CD4-positive, alpha-beta memory T cell (primary cell): ENCODE measurements around the gene GOLGA3. TPM values are rescaled to one million over a fixed set of nuclear protein-coding genes. Genes with fewer than 3 reads are reported as not detected.

Experiments
- CTCF ChIA-PET: fragments of 350-600 bp; sonication (Branson Sonifier 250); formaldehyde crosslinking; loops from one replicate; lab custom pipeline; 2021; ENCODE audit warnings: inconsistent platforms; ENCODE audit not compliant: partially characterized antibody; lab: Charles Lee
- POLR2A ChIA-PET: fragments of 350-600 bp; sonication (Branson Sonifier 250); formaldehyde crosslinking; loops from one replicate; lab custom pipeline; 2021; ENCODE audit not compliant: partially characterized antibody; lab: Charles Lee
- DNase-seq, 5 donors: peaks; one replicate each; pipeline versions ENCODE4 v3.0.0 to v3.0.0-alpha.2; 2020 to 2022; ENCODE audit warnings: mixed read lengths in 1 of 5
- H3K27ac ChIP-seq: one replicate; pipeline ENCODE4 v1.7.0; 2013; ENCODE audit warnings: low read depth, low read length
- H3K27me3 ChIP-seq: 2 replicates; pipeline ENCODE4 v1.7.0; 2013; ENCODE audit warnings: mild to moderate bottlenecking, low read length, moderate library complexity; ENCODE audit not compliant: insufficient read depth
- H3K36me3 ChIP-seq: 2 replicates; pipeline ENCODE4 v1.7.0; 2013; ENCODE audit warnings: mild to moderate bottlenecking, low read length, moderate library complexity; ENCODE audit not compliant: insufficient read depth
- H3K4me1 ChIP-seq: 2 replicates; pipeline ENCODE4 v1.7.0; 2013; ENCODE audit warnings: mild to moderate bottlenecking, low read length, moderate library complexity; ENCODE audit not compliant: insufficient read depth
- H3K4me3 ChIP-seq, 2 donors: one replicate each; pipeline ENCODE4 v1.7.0; 2013; ENCODE audit warnings: low read length in 2 of 2, mild to moderate bottlenecking in 1 of 2
- H3K9me3 ChIP-seq, 2 donors: one replicate each; pipeline ENCODE4 v1.7.0; 2013; ENCODE audit warnings: low read length in 2 of 2, control low read depth in 1 of 2; ENCODE audit not compliant: control insufficient read depth in 1 of 2
- H3K27ac Mint-ChIP-seq, 7 donors: one replicate each; pipeline ENCODE4 v1.8.0; 2020 to 2021; ENCODE audit warnings: mixed read lengths in 7 of 7, mild to moderate bottlenecking in 6 of 7, inconsistent platforms in 3 of 7, moderate library complexity in 3 of 7
- H3K27me3 Mint-ChIP-seq, 2 donors: one replicate each; pipeline ENCODE4 v1.8.0; 2020 to 2021; ENCODE audit warnings: mixed read lengths in 2 of 2
- H3K36me3 Mint-ChIP-seq, 2 donors: one replicate each; pipeline ENCODE4 v1.8.0; 2020 to 2021; ENCODE audit warnings: mixed read lengths in 2 of 2, inconsistent platforms in 1 of 2, mild to moderate bottlenecking in 1 of 2
- H3K4me1 Mint-ChIP-seq, 4 donors: one replicate each; pipeline ENCODE4 v1.8.0; 2020 to 2021; ENCODE audit warnings: mixed read lengths in 4 of 4, mild to moderate bottlenecking in 1 of 4
- H3K4me3 Mint-ChIP-seq, 8 donors: one replicate each; pipeline ENCODE4 v1.8.0; 2020 to 2021; ENCODE audit warnings: mixed read lengths in 8 of 8, mild to moderate bottlenecking in 7 of 8, moderate library complexity in 6 of 8, inconsistent platforms in 3 of 8
- H3K9me3 Mint-ChIP-seq, 8 donors: one replicate each; pipeline ENCODE4 v1.8.0; 2020 to 2021; ENCODE audit warnings: mixed read lengths in 8 of 8, mild to moderate bottlenecking in 5 of 8, inconsistent platforms in 3 of 8, moderate library complexity in 1 of 8
- intact Hi-C: fragments of 100-400 bp; cut with micrococcal nuclease; formaldehyde crosslinking; loops from one replicate; pipeline ENCODE4 v1.15.1; 2023
- polyA plus RNA-seq, 2 donors: library from polyadenylated mRNA; unstranded; fragments of 300-500 nt; fragmentation: Illumina TruSeq; gene quantifications; one replicate each; pipeline ENCODE4 v1.2.3, GENCODE V29; 2021
- total RNA-seq, 2 experiments: library from RNA; stranded (reverse); gene quantifications; one replicate each; pipeline ENCODE4 v1.2.3, GENCODE V29; 2021

GOLGA3 gene
- total and polyA plus RNA-seq, 4 experiments from 2014 or later = 0.35 to 67.6 (median 38.3) TPM

- H3K27ac Mint-ChIP-seq = peak overlapping the region in 2 of 7 donors; percentile 14 to 68
- CTCF ChIA-PET = interaction anchor here (1.0 kb wide), 1 partner anchor 12 kb away, joined by 3 read pairs; no protein-coding TSS in a partner anchor
Measured at GRCh38 chr12:132773077-132773955, 55.4 kb downstream of the GOLGA3 start.

GRCh38 chr12:132772606-132773005 is 56.1 kb downstream of the GOLGA3 start:
- no peak overlapping the region for H3K27ac ChIP-seq

More at GRCh38 chr12:132773077-132773955, 55.4 kb downstream of the GOLGA3 start:
- Histone ChIP-seq H3K27me3 (no peaks in the 10 kb centered on the region), H3K4me1 (peaks cover 14% of the 10 kb centered on the region), H3K36me3 (peaks cover 31% of the 10 kb centered on the region), H3K4me3 (no peak overlapping the region), H3K9me3 (no peaks in the 10 kb centered on the region), H3K27ac (no peak overlapping the region)
- no peaks in the 10 kb centered on the region for H3K9me3 Mint-ChIP-seq
- no peaks in the 10 kb centered on the region for H3K27me3 Mint-ChIP-seq
- no peak overlapping the region for H3K4me3 Mint-ChIP-seq
- DNase-seq = no peak
- H3K36me3 Mint-ChIP-seq = peaks cover 19 to 45% of the 10 kb centered on the region in 2 donors
- intact Hi-C loops = no loop called here
- POLR2A ChIA-PET = interaction anchor here (0.9 to 1.9 kb wide), 2 partner anchors 11 to 56 kb away, joined by 4 to 5 read pairs; partner anchors contain the start of gene GOLGA3
- peaks cover 8 to 35% (median 17%) of the 10 kb centered on the region in 4 donors for H3K4me1 Mint-ChIP-seq

GRCh38 chr12:132771126-132771838 is 57.4 kb downstream of the GOLGA3 start:
- ChIA-PET POLR2A (interaction anchor here (1.4 kb wide), 1 partner anchor 9 kb away, joined by 6 read pairs; no protein-coding TSS in a partner anchor), CTCF (interaction anchor here (1.2 kb wide), 1 partner anchor 50 kb away, joined by 4 read pairs; no protein-coding TSS in a partner anchor)
- DNase-seq = peak; percentile 21 to 78 (median 58)
- Mint-ChIP-seq H3K27me3 (no peaks in the 10 kb centered on the region), H3K4me3 (peak overlapping the region in 6 of 8 donors; percentile 17 to 75 (median 47)), H3K36me3 (peaks cover 19 to 31% of the 10 kb centered on the region in 2 donors), H3K27ac (peak overlapping the region; percentile 64 to 96 (median 78)), H3K9me3 (no peaks in the 10 kb centered on the region), H3K4me1 (peaks cover 12 to 40% (median 22%) of the 10 kb centered on the region in 4 donors)
- peaks cover 15% of the 10 kb centered on the region for H3K36me3 ChIP-seq
- H3K27ac ChIP-seq = peak overlapping the region; percentile 25
- intact Hi-C loops = no loop called here
- H3K4me3 ChIP-seq = no peak overlapping the region
- no peaks in the 10 kb centered on the region for H3K27me3 ChIP-seq
- H3K9me3 ChIP-seq = no peaks in the 10 kb centered on the region
- H3K4me1 ChIP-seq = peaks cover 16% of the 10 kb centered on the region

More at GRCh38 chr12:132772606-132773005, 56.1 kb downstream of the GOLGA3 start:
- peaks cover 10 to 40% (median 20%) of the 10 kb centered on the region in 4 donors for H3K4me1 Mint-ChIP-seq
- H3K4me1 ChIP-seq = peaks cover 16% of the 10 kb centered on the region
- intact Hi-C loops = no loop called here
- no peak overlapping the region for H3K4me3 ChIP-seq
- peaks cover 19 to 41% of the 10 kb centered on the region in 2 donors for H3K36me3 Mint-ChIP-seq
- no peak overlapping the region for H3K4me3 Mint-ChIP-seq
- H3K27me3 ChIP-seq = no peaks in the 10 kb centered on the region
- H3K9me3 Mint-ChIP-seq = no peaks in the 10 kb centered on the region
- no peak overlapping the region for H3K27ac Mint-ChIP-seq
- POLR2A ChIA-PET = no interaction called here
- H3K27me3 Mint-ChIP-seq = no peaks in the 10 kb centered on the region
- DNase-seq = no peak
- no peaks in the 10 kb centered on the region for H3K9me3 ChIP-seq
- H3K36me3 ChIP-seq = peaks cover 26% of the 10 kb centered on the region
- CTCF ChIA-PET = interaction anchor here (1.0 kb wide), 1 partner anchor 12 kb away, joined by 3 read pairs; no protein-coding TSS in a partner anchor

GRCh38 chr12:132766380-132767085 is 62.1 kb downstream of the GOLGA3 start:
- Mint-ChIP-seq H3K9me3 (no peaks in the 10 kb centered on the region), H3K27me3 (no peaks in the 10 kb centered on the region), H3K36me3 (peaks cover 3% of the 10 kb centered on the region in 2 donors), H3K4me1 (peaks cover 16 to 28% (median 16%) of the 10 kb centered on the region in 4 donors), H3K27ac (no peak overlapping the region), H3K4me3 (no peak overlapping the region)
- no peaks in the 10 kb centered on the region for H3K36me3 ChIP-seq
- CTCF ChIA-PET = interaction anchor here (2.8 to 4.3 kb wide), 2 partner anchors 8 to 139 kb away, joined by 9 to 45 read pairs; no protein-coding TSS in a partner anchor
- intact Hi-C loops = no loop called here
- H3K4me1 ChIP-seq = peaks cover 19% of the 10 kb centered on the region
- no peak for DNase-seq
- no peak overlapping the region for H3K4me3 ChIP-seq
- no peaks in the 10 kb centered on the region for H3K9me3 ChIP-seq
- no peak overlapping the region for H3K27ac ChIP-seq
- no peaks in the 10 kb centered on the region for H3K27me3 ChIP-seq
- POLR2A ChIA-PET = interaction anchor here (1.8 kb wide), 1 partner anchor 138 kb away, joined by 4 read pairs; no protein-coding TSS in a partner anchor

- no peaks in the 10 kb centered on the region for H3K36me3 ChIP-seq
- no peak overlapping the region for H3K27ac ChIP-seq
- H3K4me3 Mint-ChIP-seq = peak overlapping the region in 2 of 8 donors; percentile 19 to 25
- peaks cover 15 to 30% (median 18%) of the 10 kb centered on the region in 4 donors for H3K4me1 Mint-ChIP-seq
- H3K4me3 ChIP-seq = no peak overlapping the region
- H3K36me3 Mint-ChIP-seq = peaks cover 3 to 9% of the 10 kb centered on the region in 2 donors
- peaks cover 20% of the 10 kb centered on the region for H3K4me1 ChIP-seq
- intact Hi-C loops = no loop called here
- ChIA-PET POLR2A (interaction anchor here (0.6 to 1.8 kb wide), 5 partner anchors 41 to 143 kb away, joined by 3 to 5 read pairs (median 3); partner anchors contain the start of genes CHFR and GOLGA3), CTCF (interaction anchor here (1.1 to 4.3 kb wide), 3 partner anchors 10 to 141 kb away, joined by 4 to 45 read pairs (median 9); no protein-coding TSS in a partner anchor)
- H3K9me3 Mint-ChIP-seq = peaks cover 0 to 3% (median 0%) of the 10 kb centered on the region in 8 donors
- H3K9me3 ChIP-seq = no peaks in the 10 kb centered on the region
- no peak overlapping the region for H3K27ac Mint-ChIP-seq
- DNase-seq = no peak
- no peaks in the 10 kb centered on the region for H3K27me3 Mint-ChIP-seq
- no peaks in the 10 kb centered on the region for H3K27me3 ChIP-seq
Measured at GRCh38 chr12:132765361-132765760, 63.3 kb downstream of the GOLGA3 start.

- H3K4me3 Mint-ChIP-seq = no peak overlapping the region
- no peak overlapping the region for H3K27ac Mint-ChIP-seq
- Histone ChIP-seq H3K4me1 (peaks cover 29% of the 10 kb centered on the region), H3K9me3 (no peaks in the 10 kb centered on the region), H3K27me3 (no peaks in the 10 kb centered on the region), H3K27ac (no peak overlapping the region), H3K36me3 (no peaks in the 10 kb centered on the region), H3K4me3 (no peak overlapping the region)
- peaks cover 17 to 31% (median 25%) of the 10 kb centered on the region in 4 donors for H3K4me1 Mint-ChIP-seq
- peaks cover 3 to 13% of the 10 kb centered on the region in 2 donors for H3K36me3 Mint-ChIP-seq
- H3K9me3 Mint-ChIP-seq = peaks cover 0 to 3% (median 0%) of the 10 kb centered on the region in 8 donors
- ChIA-PET CTCF (interaction anchor here (1.1 to 2.8 kb wide), 3 partner anchors 11 to 142 kb away, joined by 4 to 9 read pairs (median 5); no protein-coding TSS in a partner anchor), POLR2A (interaction anchor here (0.6 to 1.5 kb wide), 2 partner anchors 64 to 84 kb away, joined by 3 to 5 read pairs; partner anchors contain the start of gene GOLGA3)
- intact Hi-C loops = loop anchor here (5.0 kb wide), 2 partner anchors 63 to 273 kb away; partner anchors contain the start of genes GOLGA3 and ZNF84
- no peak for DNase-seq
- H3K27me3 Mint-ChIP-seq = no peaks in the 10 kb centered on the region
Measured at GRCh38 chr12:132764231-132764630, 64.4 kb downstream of the GOLGA3 start.
